ENCODE measurements around the gene TEDC2.
"Not testable (repeated sequence)": the region's sequence is repeated elsewhere in the genome, so short reads cannot be mapped to it uniquely, and the experiment has no call there.

Gene TEDC2

GRCh38 chr16:2429771-2430663 lies 29.9 kb upstream of the TEDC2 start:
- H3K27ac Mint-ChIP-seq, result peak overlapping the region; percentile 73
- peaks cover 33% of the 10 kb centered on the region for H3K36me3 Mint-ChIP-seq (ENCODE audit: low read depth)
- no peak for DNase-seq (ENCODE audit: low spot score)

GRCh38 chr16:2432286-2432685 lies 27.6 kb upstream of the TEDC2 start:
- Mint-ChIP-seq H3K9me3 (no peaks in the 10 kb centered on the region), H3K4me3 (no peak overlapping the region), H3K4me1 (ENCODE audit: low read depth) (peaks cover 21% of the 10 kb centered on the region), H3K27ac (no peak overlapping the region), H3K27me3 (ENCODE audit: low read depth) (no peaks in the 10 kb centered on the region), H3K36me3 (ENCODE audit: low read depth) (peaks cover 48% of the 10 kb centered on the region)
- no peak for DNase-seq (ENCODE audit: low spot score)

More at GRCh38 chr16:2429771-2430663, 29.9 kb upstream of the TEDC2 start:
- peak overlapping the region; percentile 99 for H3K4me3 Mint-ChIP-seq
- H3K9me3 Mint-ChIP-seq, result no peaks in the 10 kb centered on the region
- H3K4me1 Mint-ChIP-seq (ENCODE audit: low read depth), result peaks cover 24% of the 10 kb centered on the region
- H3K27me3 Mint-ChIP-seq (ENCODE audit: low read depth), result no peaks in the 10 kb centered on the region

GRCh38 chr16:2432801-2433505 lies 27.0 kb upstream of the TEDC2 start:
- Mint-ChIP-seq H3K4me1 (ENCODE audit: low read depth) (peaks cover 16% of the 10 kb centered on the region), H3K36me3 (ENCODE audit: low read depth) (peaks cover 52% of the 10 kb centered on the region), H3K27me3 (ENCODE audit: low read depth) (no peaks in the 10 kb centered on the region), H3K4me3 (no peak overlapping the region), H3K27ac (no peak overlapping the region), H3K9me3 (no peaks in the 10 kb centered on the region)
- no peak for DNase-seq (ENCODE audit: low spot score)

- Mint-ChIP-seq H3K36me3 (ENCODE audit: low read depth) (peaks cover 63% of the 10 kb centered on the region), H3K4me1 (ENCODE audit: low read depth) (peaks cover 12% of the 10 kb centered on the region)
- not testable (repeated sequence) for H3K27ac Mint-ChIP-seq; H3K4me3 Mint-ChIP-seq; DNase-seq (ENCODE audit: low spot score); H3K9me3 Mint-ChIP-seq; H3K27me3 Mint-ChIP-seq (ENCODE audit: low read depth)
Observed at GRCh38 chr16:2435236-2435635, 24.7 kb upstream of the TEDC2 start.

DNA sequence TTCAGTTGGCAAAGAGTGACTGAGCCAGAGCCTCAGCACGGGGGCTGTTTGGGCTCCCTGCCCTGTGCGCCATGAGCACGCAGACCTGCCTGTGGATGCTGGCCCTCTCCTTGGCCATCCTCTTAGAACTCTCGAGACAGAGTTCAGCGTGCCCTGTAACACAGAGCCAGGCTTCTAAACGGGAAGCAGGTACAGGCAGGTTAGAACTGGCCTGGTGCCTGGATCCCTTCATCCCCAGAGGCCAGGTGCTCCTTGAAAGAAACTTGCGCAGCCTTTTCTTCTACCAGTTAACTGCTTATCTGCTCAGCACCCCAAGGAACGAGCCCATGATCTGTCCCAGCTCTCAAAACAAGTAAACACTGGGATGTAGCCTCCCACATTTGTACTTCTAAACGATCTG lies 23.8 kb upstream of the TEDC2 start:
- H3K27me3 Mint-ChIP-seq (ENCODE audit: low read depth), result no peaks in the 10 kb centered on the region
- no peaks in the 10 kb centered on the region for H3K9me3 Mint-ChIP-seq
- no peak for DNase-seq (ENCODE audit: low spot score)
- peaks cover 6% of the 10 kb centered on the region for H3K4me1 Mint-ChIP-seq (ENCODE audit: low read depth)
- H3K4me3 Mint-ChIP-seq, result no peak overlapping the region
- H3K27ac Mint-ChIP-seq, result no peak overlapping the region
- peaks cover 62% of the 10 kb centered on the region for H3K36me3 Mint-ChIP-seq (ENCODE audit: low read depth)

DNA sequence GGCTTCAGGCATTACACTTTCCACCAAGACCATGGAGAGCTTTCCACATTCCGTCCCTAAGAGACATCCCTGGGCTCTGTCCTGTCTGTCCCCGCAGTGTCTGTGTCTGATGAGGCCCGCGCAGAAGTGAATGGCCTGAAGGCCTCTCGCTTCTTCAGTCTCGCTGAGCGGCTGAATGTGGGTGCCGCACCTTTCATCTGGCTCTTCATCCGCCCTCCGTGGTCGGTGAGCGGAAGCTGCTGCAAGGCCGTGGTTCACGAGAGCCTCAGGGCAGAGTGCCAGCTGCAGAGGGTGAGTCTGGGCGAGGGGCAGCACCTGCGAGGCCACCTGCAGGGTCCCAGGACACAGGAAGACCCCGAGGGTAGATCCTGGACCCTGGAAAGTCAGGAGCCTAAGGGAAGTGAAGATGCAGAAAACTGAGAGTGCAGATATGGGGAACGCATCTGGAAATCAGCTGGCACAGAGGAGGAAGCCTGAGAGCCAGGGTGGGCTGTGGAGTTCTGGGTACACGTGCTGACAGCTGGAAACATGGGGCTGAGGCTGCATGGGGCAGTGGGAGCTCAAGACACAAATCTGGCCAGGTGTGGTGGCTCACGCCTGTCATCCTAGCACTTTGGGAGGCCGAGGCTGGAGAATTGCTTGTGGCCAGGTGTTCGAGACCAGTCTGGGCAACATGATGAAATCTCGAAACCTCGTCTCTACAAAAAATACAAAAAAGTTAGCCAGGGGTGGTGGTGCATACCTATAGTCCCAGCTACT lies 22.7 kb upstream of the TEDC2 start:
- Mint-ChIP-seq H3K36me3 (ENCODE audit: low read depth) (peaks cover 64% of the 10 kb centered on the region), H3K4me3 (no peak overlapping the region), H3K27ac (no peak overlapping the region), H3K4me1 (ENCODE audit: low read depth) (peaks cover 6% of the 10 kb centered on the region), H3K9me3 (no peaks in the 10 kb centered on the region), H3K27me3 (ENCODE audit: low read depth) (no peaks in the 10 kb centered on the region)
- DNase-seq (ENCODE audit: low spot score), result no peak

DNA sequence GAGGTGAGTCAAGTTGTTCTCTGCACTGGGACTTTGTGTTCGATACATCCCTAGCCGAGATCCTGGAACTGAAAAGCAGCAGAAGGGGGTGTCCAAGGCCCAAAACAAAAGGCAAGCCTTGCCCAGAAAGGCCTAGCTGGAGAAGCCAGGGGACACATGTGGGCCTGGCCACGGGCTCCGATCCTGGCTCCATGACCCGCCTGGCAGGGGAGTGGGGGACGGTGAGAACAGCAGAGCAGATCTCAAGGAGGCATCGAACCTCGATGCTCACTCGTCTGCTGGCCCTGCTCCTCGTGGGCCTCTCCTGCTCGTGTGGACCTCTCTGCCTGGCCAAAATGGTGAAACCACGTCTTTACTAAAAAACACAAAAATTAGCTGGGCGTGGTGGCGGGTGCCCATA lies 21.8 kb upstream of the TEDC2 start:
- Mint-ChIP-seq H3K4me1 (ENCODE audit: low read depth) (peaks cover 6% of the 10 kb centered on the region), H3K27ac (no peak overlapping the region), H3K9me3 (no peaks in the 10 kb centered on the region), H3K27me3 (ENCODE audit: low read depth) (no peaks in the 10 kb centered on the region), H3K4me3 (no peak overlapping the region), H3K36me3 (ENCODE audit: low read depth) (peaks cover 56% of the 10 kb centered on the region)
- DNase-seq (ENCODE audit: low spot score), result no peak

DNA sequence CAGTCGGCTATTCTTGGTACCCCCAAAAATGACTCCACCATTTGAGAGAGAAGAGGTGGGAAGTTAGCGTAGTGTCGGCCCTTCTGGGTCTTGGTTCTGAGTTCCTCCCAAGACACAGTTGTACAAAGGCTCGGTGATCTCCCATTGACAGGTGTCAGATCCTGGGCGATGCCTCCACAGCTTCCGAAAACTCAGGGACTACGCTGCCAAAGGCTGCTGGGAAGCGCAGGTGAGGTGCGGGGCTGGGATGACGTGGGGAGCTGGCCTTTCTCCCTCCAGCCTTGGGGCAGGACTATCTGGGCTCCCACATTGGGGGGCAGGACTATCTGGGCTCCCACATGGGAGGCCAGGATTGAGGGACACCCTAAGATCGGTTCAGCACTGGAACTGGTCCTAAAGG lies 20.3 kb upstream of the TEDC2 start:
- H3K36me3 Mint-ChIP-seq (ENCODE audit: low read depth), result peaks cover 56% of the 10 kb centered on the region
- DNase-seq (ENCODE audit: low spot score), result no peak
- H3K9me3 Mint-ChIP-seq, result no peaks in the 10 kb centered on the region
- H3K27ac Mint-ChIP-seq, result peak overlapping the region; percentile 52
- H3K27me3 Mint-ChIP-seq (ENCODE audit: low read depth), result no peaks in the 10 kb centered on the region
- H3K4me1 Mint-ChIP-seq (ENCODE audit: low read depth), result peaks cover 6% of the 10 kb centered on the region
- H3K4me3 Mint-ChIP-seq, result no peak overlapping the region

- not testable (repeated sequence) for H3K27me3 Mint-ChIP-seq (ENCODE audit: low read depth); H3K4me3 Mint-ChIP-seq; DNase-seq (ENCODE audit: low spot score); H3K4me1 Mint-ChIP-seq (ENCODE audit: low read depth); H3K9me3 Mint-ChIP-seq
- Mint-ChIP-seq H3K36me3 (ENCODE audit: low read depth) (peaks cover 54% of the 10 kb centered on the region), H3K27ac (peak overlapping the region; percentile 10)
Observed at GRCh38 chr16:2441143-2441804, 18.6 kb upstream of the TEDC2 start.

- no peaks in the 10 kb centered on the region for H3K27me3 Mint-ChIP-seq (ENCODE audit: low read depth)
- H3K4me3 Mint-ChIP-seq, result no peak overlapping the region
- H3K27ac Mint-ChIP-seq, result no peak overlapping the region
- no peaks in the 10 kb centered on the region for H3K9me3 Mint-ChIP-seq
- peaks cover 4% of the 10 kb centered on the region for H3K4me1 Mint-ChIP-seq (ENCODE audit: low read depth)
- H3K36me3 Mint-ChIP-seq (ENCODE audit: low read depth), result peaks cover 49% of the 10 kb centered on the region
- DNase-seq (ENCODE audit: low spot score), result no peak
Observed at GRCh38 chr16:2443555-2443954, 16.4 kb upstream of the TEDC2 start.

DNA sequence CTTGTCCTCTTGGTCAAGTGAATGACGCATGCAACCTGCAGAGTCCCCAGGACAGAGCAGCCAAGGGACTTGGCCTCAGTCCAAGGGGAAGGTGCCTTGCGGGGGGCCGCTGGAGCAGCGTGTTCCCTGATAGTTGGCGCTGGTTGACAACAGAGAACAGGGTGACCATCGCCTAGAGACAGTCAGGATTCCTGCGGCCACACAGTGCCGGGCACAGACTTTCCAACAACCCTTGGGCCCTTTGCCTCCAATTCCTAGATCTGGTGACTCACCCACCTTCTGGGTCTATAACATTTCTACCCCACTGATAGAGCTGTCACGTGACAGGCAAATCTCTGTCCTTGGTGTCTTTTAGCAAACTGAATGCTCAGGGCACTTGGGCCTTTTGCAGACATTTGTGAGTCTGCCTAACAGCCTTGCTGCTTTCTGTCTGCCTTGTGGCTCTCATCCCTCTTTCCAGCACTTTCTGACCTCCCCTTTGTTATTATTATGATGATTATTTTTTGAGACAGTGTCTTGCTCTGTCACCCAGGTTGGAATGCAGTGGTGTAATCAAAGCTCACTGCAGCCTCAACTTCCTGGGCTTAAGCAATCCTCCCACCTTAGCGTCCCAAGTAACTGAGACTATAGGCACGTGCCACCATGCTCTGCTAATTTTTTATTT lies 11.9 kb upstream of the TEDC2 start:
- Mint-ChIP-seq H3K27ac (no peak overlapping the region), H3K9me3 (no peaks in the 10 kb centered on the region), H3K36me3 (ENCODE audit: low read depth) (peaks cover 48% of the 10 kb centered on the region), H3K4me3 (no peak overlapping the region), H3K4me1 (ENCODE audit: low read depth) (no peaks in the 10 kb centered on the region), H3K27me3 (ENCODE audit: low read depth) (no peaks in the 10 kb centered on the region)
- DNase-seq (ENCODE audit: low spot score), result no peak

DNA sequence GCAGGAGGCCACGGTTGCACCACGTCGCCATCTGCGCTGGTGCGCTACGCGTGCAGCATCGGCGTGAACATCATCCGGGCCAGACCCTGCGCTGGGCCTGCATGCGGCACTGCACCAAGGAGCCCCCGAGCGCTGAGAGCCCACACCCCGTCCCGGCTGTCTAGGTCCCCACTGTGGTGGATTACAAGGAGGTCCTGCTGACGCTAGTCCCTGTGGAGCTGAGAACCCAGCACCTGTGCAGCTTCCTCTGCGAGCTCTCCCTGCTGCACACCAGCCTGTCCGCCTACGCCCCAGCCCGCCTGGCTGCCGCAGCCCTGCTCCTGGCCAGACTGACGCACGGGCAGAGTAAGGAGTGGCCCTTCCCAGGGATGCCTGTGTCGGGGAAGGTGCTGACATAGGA lies 10.8 kb upstream of the TEDC2 start:
- no peak for DNase-seq (ENCODE audit: low spot score)
- Mint-ChIP-seq H3K4me3 (no peak overlapping the region), H3K27me3 (ENCODE audit: low read depth) (no peaks in the 10 kb centered on the region), H3K27ac (no peak overlapping the region), H3K4me1 (ENCODE audit: low read depth) (no peaks in the 10 kb centered on the region), H3K9me3 (no peaks in the 10 kb centered on the region), H3K36me3 (ENCODE audit: low read depth) (peaks cover 50% of the 10 kb centered on the region)

GRCh38 chr16:2450535-2450934 lies 9.4 kb upstream of the TEDC2 start:
- H3K4me1 Mint-ChIP-seq (ENCODE audit: low read depth), result no peaks in the 10 kb centered on the region
- DNase-seq (ENCODE audit: low spot score), result no peak
- H3K9me3 Mint-ChIP-seq, result no peaks in the 10 kb centered on the region
- H3K27ac Mint-ChIP-seq, result no peak overlapping the region
- H3K36me3 Mint-ChIP-seq (ENCODE audit: low read depth), result peaks cover 49% of the 10 kb centered on the region
- H3K4me3 Mint-ChIP-seq, result no peak overlapping the region
- no peaks in the 10 kb centered on the region for H3K27me3 Mint-ChIP-seq (ENCODE audit: low read depth)
